Measurements from ENCODE around the gene SNAPC2.
A peak's percentile ranks its signal among the peaks of the same experiment; 100 is the strongest.
"Not testable (repeated sequence)": the region's sequence is repeated elsewhere in the genome, so short reads cannot be mapped to it uniquely, and the experiment has no call there.

SNAPC2 gene

GRCh38 chr19:7941895-7942596 lies 21.9 kb downstream of the SNAPC2 start:
- no peak for DNase-seq

GRCh38 chr19:7942981-7943443 lies 22.9 kb downstream of the SNAPC2 start:
- no peak for DNase-seq

GRCh38 chr19:7943444-7944176 lies 23.5 kb downstream of the SNAPC2 start, which contains the start of gene TIMM44:
TSS of gene TIMM44 (minus strand) at chr19:7943666. CDS start at chr19:7943651, 15 bp downstream.
- DNase-seq, result peak; percentile 95 to 97

- peak; percentile 76 to 83 for DNase-seq
Observed at GRCh38 chr19:7944177-7944761, 24.1 kb downstream of the SNAPC2 start.

DNA sequence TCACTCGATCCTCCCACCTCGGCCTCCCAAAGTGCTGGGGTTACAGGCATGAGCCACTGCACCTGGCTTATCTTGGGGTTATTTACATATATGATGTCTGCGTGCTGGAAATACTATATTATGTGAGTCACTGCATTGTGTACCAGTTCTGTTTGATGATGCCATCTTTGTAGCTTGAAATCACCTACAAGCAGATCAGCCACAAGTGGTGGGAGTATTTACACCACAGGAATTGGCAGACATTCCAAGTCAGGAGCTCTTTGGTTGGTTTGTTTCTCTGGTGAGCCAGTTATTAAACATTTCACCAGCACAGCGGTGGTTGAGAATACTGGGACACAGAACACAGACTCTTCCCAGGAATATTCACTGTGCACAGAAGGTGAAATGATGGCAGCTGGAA lies 27.8 kb downstream of the SNAPC2 start:
- DNase-seq, result no peak

- DNase-seq, result no peak
Observed at GRCh38 chr19:7953060-7953459, 32.9 kb downstream of the SNAPC2 start.

- no peak for DNase-seq
Observed at GRCh38 chr19:7953576-7953975, 33.4 kb downstream of the SNAPC2 start.

- DNase-seq, result no peak
Observed at GRCh38 chr19:7955696-7956095, 35.6 kb downstream of the SNAPC2 start.

GRCh38 chr19:7959211-7959610 lies 39.1 kb downstream of the SNAPC2 start:
- no peak for DNase-seq

- DNase-seq, result not testable (repeated sequence)
Observed at GRCh38 chr19:7961082-7961481, 40.9 kb downstream of the SNAPC2 start.

GRCh38 chr19:7961920-7962626 lies 41.9 kb downstream of the SNAPC2 start:
- DNase-seq, result no peak

GRCh38 chr19:7962644-7963268 lies 42.6 kb downstream of the SNAPC2 start:
- no peak for DNase-seq

DNA sequence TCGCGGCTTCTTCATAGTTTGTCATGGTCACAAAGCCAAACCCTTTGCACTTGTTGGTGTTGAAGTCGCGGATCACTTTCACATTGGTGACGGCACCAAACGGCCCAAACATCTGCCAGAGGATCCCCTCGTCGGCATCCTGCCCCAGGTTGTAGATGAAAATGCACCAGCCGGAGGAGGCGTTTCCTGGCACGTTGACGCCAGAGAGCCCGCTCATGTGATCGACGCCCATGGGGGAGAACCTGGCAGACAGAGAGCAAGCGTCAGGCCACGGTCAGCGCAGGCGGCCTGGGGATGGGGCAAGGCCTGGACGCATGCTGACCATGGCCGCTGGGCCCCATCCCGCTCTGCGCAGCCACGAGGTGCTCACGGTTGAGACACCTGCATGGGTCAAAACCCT lies 43.4 kb downstream of the SNAPC2 start:
- no peak for DNase-seq

DNA sequence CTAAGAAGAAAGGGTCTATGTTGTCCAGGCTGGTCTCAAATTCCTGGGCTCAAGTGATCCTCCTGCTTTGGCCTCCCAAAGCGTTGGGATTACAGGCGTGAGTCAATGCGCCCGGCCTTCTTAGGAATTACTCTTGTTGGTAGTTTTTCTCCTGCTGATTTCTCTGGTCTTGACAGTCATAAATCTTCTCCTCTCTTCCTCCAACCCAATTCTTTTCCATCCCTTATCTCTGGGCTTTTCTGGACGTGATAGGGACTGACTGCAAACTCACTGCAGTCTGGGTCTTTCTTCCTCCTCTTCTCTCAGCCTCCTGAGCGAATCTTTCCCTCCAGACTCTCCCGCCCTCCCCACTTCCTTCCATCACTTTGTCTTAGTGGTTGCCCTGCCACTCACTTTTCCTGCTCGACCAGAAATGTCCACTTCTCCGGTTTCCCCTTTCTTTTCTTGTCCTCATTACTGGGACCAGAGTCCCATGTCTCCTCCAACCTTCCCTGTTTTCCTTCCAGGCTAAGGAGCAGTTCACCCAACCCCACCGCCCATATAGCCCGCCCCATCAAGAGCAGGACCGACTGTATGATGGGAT lies 45.2 kb downstream of the SNAPC2 start:
- no peak for DNase-seq

- DNase-seq, result no peak
Observed at GRCh38 chr19:7965921-7966665, 46.0 kb downstream of the SNAPC2 start.

DNA sequence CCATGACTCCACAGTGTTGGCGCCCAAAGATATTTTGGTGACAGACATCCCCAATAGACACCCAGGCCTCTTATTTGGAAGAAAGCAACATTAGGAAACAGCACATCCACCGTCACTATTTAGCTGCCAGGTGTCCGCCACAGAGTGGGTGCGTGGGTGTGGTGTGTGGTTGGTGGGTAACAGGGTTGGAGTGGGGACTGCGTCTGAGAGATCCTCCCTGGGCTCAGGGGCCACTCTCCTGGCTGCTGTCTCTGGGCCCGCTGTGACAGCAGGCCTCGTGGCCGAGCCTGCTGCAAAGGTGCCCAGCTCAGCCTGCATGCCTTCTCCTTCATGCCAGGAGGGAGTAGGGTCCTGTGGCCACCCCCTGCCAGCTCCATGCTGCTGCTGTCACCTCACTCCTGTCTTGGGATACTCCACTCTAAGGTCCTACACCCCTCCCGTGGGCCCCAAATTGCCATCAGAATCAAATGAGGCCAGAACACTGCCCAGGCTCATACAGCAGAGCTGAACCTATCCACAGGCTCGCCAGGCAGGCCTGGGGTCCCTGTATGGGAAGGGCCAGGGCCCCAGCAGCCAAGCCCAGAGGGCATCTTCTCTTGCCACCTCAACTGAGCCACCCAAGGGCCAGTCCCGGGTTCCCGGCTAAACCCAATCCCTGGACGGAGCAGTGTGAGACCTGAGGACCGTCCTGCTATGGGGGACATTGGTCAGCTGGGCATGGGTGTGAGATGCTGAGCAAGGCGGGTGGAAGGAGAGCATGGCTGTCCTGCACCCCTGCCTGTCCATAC lies 48.1 kb downstream of the SNAPC2 start:
- DNase-seq, result no peak

DNA sequence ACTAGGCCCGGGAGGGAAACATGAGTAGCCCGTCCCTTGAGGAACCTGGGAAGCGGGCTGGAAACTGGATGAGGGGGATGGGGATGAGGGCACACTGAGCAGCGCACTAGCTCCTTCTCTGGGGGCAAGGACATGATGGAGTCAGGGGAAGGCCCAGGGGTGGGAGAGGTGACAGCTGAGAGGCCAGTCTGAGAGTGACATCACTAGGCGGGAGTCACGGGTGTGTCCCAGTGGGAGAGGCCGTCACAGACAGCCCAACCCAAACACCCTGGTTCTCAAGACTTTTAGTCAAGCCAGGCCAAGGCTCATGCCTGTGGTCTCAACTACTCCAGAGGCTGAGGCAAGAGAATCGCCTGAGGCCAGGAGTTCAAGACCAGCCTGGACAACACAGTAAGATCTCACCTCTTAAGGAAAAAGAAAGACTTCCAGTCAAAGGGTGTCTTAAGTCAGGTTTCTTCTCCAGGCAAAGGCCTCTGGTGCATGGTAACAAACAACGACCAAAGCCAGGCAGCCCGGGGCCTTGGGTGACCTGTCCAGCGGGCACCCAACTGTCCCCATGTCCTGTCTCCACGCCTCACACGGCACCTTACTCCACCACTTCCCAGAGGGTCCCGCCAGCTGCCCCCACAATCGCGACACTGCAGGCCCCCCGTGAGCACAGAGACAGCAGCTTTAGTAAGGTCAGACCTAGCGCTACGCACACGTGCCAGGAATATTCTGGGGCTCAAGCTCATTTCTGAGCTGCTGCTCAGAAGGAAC lies 48.8 kb downstream of the SNAPC2 start:
- no peak for DNase-seq

DNA sequence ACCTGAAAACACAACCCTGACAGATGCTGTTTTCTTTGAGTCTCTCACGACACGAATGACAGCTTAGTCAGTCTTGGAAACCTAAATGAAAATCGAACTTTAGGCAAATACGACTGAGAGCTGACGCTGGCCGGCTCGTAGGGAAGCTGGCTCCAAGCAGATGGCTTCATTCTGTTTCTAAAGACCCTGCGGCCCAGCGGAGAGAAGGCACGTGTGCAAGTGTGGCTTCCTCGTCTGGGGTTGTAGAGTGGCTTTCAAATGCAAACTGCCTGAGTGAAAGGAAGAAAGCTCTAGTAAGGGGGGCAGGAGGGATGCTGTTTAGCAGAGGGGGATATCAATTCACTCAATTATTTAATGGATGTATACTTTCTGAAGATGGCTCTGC lies 49.4 kb downstream of the SNAPC2 start:
- DNase-seq, result no peak

- peak in 1 of 2 experiments; percentile 13 for DNase-seq
Observed at GRCh38 chr19:7970716-7971448, 50.7 kb downstream of the SNAPC2 start.

Data from NCI-H1930 (cell line).